Globus pallidus (tissue), 1 donor: ENCODE results near the gene PRPF18.

Experiments
- DNase-seq: peaks from one replicate; pipeline ENCODE4 v3.0.0-alpha.2; 2015; ENCODE audit warnings: low spot score

Gene PRPF18

DNA sequence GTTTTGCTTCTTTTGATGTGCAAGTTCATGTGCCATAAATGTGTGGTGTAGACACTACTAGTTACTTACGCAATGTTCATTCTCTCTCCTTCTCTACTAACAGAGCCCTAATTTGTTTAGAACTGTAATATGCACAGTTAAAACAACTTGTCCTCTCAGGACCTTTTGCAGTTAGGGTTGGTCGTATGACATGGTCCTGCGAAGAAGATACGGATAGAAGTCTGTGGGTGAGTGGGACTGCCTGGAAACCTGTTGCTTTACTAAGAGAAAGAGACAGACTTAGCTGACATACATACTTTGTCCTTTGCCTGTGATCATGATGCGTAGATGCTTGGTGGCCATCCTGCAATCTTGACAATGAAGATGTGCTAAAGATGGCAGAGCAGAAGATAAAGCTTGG, 51.1 kb downstream of the PRPF18 start:
- DNase-seq = no peak

DNA sequence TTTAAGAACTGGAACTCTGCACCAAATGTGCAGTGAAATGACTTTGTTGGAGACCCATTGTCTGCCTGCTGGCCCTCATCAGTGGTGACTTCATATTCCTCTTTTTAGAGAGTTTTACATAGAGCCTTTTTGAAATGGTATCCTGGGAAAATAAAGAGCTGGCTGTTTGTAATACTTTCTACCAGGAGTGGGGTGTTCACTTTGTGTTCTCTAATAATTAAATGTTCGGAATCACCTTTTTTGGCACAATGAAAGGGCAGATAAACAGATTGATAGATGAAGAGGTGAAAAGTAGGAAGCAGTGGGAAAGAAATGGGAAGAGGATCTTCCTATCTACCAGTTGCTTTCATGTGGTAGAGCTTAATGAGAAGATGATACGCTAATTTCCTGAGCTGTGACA, 55.5 kb downstream of the PRPF18 start:
- no peak for DNase-seq

DNA sequence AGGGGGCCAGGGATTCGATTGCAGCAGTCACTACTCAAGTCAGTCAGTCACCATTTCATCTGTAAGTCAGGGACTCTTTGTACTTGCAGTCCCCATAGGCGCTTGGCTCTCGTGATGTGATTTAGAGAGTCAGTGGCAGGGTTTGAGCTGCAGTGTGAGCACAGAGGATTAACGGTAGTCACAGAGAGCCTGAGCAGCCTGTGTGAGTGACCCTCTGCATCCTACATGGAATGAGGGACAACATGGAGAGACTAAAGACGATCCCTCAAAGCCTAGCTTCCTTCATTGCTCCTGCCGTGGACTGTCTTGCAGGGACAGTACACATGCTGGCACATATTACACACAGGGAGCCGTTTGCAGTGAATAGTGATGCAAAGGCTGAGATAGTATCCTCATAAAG, 56.3 kb downstream of the PRPF18 start:
- DNase-seq = no peak

DNA sequence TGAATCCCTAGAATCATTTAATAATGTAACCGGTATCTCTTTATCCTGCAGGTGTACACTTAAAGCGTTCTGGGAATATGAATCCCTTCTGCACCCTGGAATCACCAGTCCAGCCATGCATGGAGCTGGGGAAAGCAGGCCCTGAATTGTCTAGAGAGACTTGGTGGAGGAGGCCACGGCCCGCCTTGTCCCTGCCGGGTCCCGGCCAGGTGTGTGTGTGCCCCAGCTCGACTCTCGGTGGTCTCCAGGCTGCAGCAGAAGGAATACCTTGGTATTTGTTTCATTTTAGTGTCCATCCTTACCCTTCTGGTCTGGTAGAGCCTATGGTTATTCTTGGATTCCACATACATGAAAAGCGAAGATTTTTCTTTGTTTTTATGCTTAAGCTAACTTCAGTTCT, 58.1 kb downstream of the PRPF18 start:
- DNase-seq = no peak

DNA sequence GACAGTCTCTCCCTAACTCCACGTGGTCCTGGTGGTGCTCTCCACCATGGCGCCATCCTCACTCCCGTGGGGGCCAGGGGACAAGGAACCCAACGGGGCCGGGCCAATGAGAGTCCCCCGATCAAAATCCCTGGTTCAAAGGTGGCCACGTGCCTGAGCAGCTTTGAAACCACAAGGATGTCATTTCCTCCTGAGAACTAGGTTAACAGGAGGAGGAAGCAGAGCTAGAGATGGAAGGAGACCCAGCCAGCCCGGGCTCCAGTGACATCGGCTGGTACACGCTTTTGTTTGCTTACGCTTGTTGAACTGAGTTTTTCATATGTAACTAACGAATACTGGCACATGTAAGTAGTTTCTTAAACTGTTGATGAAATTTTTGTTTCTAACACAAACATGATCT, 61.7 kb downstream of the PRPF18 start:
- no peak for DNase-seq

DNA sequence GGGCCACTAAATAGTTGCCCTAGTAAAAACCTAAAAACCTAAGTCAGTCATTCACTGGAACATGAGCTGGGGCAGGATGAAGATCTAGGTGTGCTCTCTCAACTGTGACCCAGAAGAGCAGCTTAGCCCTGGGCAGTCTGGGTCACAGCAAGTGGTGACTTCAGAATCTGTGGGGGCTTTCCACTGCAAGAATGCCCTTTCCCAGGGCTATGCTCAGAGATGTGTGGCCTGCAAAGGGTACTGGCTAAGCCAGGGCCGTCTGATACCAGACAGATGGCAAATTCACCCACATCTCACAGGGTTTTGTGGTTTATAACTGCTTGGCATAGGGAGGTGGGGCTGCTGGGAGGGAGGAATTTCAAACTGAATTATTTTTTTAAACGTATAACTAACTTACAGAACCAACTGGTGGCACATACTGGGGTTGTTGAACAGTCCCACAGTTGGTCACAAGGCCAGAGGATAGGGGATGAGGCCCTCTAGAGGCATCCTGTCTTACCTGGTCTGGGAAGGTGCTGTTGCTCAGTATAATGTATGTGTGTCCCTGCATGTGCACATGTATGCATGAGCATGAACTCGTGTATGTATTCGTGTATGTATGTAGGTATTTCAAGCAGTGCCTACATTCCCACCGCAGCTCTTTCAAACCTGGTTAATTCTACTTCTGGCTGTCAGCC, 63.2 kb downstream of the PRPF18 start:
- no peak for DNase-seq

DNA sequence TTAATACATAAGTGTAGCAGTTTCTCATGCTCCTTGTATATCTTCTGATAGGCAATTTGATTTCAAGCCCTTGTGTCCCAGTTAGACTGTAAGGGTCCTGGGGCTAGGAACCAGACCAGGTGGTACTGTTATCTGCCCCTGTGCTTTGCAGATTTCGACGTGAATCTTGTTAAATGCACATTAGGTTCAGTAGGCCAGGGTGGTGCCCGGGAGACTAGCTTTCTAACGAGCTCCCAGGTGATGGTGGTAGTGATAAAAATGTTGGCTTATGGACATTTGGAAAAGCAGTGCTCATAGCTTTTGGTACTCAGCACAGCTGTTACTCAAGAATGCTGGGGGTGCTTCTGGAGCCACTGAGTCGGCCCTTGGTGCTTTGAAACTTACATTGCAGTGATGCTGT, 64.2 kb downstream of the PRPF18 start:
- no peak for DNase-seq

DNA sequence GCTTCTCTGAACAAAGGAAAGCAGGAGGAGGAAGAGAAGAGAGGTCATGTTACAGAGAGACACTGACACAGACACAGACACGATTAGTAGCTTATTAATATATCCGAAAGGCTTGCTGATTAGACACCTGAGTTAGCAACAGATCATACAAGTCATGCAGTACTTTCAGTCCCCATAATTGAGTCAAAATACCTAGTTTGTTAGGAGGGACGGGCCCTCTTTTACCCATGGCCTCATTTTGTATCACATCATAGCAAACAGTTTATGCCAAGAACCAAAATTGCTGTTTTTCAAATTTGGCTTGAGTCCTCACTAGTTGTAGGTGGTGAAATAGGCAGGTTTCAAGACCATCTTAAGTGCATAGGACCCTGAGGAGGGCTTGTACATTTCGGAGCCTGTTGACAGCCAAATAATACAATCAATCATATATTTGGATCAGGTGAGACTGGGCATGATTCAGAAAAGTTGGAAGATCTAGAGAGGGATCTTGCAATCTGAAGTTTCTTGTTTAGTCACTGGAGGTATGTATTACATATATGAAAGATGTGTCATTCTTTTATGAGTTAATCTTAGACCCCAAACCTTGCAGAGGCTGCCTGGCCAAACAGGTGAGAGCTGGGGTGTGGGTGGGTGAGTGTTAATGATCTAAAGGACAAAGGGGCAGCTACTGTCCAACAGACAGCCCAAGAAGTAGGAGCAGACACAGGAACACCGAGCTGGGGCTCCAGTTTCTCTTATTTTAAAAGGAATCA, 65.4 kb downstream of the PRPF18 start:
- no peak for DNase-seq

DNA sequence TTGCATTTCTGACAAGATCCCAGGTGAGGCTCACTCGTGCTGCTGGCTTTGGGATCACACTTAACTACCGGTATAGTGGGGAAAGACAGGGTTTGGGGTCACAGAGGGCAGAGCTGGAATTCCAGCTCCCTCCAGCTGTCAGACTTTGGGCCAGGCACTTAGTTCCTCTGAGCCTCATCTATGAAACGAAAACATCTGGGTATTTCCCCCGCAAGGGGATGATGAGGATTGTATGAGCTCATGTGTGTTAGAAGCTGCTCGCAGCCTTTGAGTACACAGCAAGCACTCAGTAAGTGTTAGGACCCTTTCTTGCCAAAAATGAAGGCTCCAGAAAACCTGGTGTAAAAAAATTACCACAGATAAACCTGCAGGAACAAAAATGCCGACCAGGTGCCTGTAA, 66.1 kb downstream of the PRPF18 start:
- no peak for DNase-seq

DNA sequence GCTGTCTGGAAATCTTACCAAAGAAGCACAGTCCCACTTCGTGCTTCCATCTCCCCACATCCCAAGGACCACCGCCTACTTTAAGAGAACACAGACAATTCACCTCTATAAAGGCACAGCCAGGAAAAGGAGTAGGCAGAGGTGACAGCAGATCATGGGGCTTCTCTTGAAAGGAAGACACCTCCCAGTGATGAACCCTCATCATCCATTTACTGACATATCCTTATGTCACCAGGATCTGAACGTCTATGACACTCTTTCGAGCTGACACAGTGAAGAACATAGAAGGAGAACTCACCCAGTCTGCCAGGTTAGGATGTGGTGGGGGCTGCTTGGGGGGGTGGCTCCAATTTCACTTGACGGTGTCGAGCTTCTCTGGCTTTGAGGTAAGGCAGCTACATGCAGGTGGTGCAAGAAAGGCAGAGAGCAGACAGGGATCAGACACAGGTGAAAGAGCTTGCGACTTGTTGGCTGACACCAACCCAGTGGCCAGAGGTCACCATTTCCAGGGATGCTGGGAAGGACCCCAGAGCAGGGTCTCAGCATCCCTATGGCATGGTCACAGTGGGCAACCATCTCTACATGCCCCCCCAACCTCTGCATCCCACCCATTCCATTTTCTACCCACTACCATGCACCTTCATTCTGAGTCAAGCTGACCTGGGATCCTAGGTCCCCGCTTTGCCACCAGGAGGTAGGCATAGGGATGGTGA, 67.5 kb downstream of the PRPF18 start:
- DNase-seq = no peak

DNA sequence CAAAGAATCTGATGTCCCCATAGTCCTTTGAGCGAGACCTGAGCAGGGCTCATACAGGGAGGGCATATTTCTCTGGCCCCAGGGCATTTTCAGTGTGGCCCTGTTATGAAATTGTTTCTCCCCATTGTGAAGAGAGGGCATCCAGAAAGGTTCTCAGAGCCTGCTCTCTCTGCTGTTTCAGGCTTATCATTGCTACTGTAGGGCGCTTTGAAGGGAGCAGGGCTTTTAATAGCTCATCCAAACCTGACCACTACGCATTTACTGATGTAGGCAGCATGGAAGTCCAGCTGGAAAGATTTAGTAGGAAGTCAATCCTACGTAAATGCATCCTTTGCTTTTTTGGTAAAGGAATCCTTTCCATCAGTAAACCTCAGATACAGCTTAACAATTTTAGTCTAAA, 68.1 kb downstream of the PRPF18 start:
- no peak for DNase-seq

DNA sequence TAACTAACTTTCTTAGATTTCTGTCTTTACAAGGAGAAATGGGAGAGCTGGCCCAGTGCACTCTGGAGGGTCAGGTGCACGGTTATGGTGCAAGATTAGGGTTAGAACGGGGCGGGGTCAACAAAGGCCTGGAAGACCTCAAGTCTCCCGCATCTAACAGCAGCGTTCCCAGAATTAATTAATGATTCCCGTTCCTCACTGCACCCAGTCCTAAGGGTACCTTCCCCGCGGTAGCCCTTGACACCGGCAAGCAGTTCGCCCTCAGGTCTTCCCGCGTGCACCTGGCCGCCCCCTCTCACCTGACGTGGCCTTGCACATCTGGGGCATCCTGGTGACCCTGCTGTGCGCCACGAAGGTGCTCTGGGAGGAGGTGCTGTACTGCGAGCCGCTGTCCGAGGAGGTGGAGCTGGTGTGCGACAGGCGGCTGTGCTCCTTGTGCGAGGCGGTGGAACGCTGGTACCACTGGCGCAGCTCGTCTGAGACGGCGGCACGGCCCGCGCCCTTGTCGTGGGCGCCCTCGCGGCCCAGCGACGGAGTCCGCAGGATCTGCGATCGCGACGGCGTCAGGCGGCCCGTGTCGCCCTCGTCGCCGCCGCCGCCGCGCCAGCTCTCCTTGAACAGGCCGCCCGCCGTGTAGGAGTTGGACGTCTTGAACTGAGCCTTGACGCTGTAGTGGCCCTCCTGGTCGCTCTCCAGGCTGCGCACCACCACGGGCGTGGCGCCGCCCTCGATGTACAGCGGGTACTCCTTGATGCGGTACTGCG, 69.8 kb downstream of the PRPF18 start:
- no peak for DNase-seq

DNA sequence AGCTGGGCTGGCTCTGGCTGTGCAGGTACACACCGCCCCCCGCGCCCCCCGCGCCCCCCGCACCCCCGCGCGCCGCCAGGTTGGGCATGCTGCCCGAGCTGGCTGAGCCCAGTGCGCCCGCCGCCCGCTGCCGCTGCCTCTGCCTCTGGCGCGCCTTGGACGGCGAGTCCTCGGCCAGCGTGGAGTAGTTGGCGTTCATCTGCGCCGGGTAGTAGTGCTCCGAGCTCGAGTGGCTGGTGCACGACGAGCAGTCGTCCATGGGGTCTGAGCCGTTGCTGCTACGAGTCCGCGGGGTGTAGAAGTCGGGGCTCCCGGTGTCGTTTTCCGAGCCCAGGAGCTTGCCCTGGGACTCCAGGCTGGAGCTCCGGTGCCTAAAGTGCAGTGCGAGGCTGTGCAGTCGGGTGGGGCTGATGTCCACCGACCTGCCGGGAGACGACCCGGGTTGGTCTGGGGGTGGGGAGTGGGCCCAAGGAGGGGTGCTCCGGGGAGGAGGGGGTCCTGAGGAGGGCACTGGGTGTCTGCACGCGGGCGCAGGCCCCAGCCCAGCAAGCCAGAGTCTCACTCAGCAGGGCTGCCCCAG, 70.4 kb downstream of the PRPF18 start:
- no peak for DNase-seq

DNA sequence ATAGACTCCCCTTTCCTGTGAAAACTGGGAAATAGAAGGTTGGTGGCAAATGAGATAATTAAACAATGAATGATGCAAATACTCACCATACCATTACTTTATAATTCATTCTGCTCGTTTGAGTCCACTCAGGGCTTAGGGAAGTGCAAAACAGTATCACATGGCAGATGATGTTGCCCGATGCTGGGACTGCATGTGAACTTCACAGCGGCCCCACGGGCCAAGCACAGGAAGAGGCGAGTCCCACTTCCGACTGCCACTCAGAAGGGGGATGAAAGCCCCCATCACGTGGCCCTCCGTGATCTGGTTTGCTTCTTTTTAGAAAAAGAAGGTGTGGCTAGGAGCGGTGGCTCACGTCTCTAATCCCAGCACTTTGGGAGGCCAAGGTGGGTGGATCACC, 71.5 kb downstream of the PRPF18 start:
- peak; percentile 11 for DNase-seq

DNA sequence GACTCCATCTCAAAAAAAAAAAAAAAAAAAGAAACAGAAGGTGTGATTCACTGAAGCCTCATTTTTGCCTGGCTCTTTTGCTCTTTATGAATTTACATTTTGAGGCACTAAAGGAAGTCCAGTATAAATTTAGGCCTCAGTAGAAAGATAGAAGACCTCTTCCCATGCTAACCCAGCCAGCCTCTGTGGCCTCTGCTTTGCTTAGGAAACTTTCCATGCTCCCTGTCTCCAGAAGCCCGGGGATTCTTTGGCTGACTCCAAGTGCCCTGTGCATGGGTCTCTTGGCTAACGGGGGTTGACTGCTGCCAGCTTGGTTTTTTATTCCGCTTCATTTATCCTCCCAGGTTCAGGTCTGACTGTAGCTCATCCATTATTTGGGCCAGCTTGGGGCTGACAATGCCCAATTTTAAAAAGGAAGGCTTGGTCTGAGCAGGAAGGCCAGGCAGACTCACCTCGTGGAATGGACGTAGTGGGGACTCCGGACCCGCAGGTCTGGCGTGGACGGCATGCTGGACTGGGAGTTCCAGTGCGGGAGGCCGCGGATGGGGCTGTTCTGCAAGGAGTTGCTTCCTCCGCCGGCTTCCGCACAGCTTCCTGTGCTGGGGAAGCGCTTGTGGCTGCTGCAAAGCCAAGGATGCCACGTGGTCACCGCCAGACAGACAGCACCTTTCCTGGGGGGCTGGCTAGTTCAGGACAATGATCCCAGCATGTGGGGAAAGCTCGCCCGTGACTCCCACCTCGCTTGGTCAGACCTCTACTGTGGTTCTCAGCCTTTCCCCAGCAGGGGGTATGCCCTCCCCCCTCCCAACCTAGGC, 72.3 kb downstream of the PRPF18 start:
- peak; percentile 51 for DNase-seq

DNA sequence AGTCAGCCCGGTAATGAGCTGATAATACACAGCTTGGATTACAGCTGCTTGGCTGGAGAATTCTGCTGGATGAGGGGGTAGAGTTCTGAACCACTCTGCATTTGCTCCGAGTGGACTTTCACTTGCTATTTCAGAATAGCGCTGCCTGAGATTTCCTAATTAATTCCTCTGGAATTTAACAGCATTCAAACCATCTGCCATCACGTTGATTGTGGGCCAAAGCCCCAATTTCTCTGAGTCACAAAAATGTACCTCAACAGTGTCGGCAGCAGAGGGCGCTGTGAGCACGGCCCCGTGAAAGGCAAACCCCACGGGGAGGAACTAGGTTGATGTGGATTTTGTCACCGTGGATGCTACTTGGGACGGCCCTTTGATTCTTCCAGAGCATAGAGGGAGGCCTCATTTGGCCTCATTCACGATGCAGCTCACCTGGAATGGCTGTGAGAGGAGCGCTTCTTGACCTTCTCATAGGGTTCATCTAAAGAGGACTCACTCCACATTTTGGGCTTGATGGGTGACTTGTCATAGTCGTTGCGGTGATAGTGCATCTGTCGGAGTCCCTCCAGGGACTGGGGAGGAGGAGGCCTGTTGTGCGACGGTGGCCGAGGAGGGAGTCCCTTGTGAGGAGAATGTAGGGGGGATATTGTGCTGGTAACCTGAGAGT, 73.3 kb downstream of the PRPF18 start:
- DNase-seq = peak; percentile 64

DNA sequence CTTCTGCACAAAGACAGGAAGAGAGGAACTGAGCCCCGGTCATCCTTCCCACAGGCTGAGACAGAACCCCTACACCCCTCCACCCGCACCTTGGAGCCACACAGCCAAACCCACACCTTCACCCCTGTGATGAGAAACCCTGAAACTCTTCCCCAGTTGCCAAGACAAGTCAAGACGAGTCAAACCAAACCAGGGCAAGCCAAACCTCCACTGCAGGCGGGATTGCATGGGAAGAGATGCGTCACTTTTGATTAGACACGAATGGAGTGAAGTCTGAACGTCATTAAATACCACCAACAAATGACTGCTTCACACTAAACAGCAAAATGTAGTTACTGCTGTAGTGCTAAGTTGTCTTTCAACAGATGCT, 73.8 kb downstream of the PRPF18 start:
- no peak for DNase-seq

DNA sequence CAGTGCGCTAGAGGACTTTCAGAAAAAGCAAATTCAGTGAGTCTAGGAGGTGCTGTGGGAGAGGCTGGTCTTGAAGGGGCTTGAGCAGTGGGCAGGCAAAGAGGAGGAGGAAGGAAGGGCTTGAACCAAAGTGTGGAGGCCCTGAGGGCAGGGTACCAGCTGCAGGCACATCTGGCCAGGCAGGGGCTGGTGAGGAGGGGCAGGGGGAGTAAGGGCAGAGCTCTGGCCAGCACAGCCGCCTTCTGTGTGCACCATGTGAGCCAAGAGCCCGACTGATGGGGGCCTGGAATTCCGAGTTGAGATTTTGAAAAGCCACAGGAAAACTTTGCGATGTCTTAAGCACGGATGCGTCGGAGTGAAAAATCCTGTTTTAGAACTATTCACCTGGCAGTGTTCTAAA, 74.5 kb downstream of the PRPF18 start:
- no peak for DNase-seq

DNA sequence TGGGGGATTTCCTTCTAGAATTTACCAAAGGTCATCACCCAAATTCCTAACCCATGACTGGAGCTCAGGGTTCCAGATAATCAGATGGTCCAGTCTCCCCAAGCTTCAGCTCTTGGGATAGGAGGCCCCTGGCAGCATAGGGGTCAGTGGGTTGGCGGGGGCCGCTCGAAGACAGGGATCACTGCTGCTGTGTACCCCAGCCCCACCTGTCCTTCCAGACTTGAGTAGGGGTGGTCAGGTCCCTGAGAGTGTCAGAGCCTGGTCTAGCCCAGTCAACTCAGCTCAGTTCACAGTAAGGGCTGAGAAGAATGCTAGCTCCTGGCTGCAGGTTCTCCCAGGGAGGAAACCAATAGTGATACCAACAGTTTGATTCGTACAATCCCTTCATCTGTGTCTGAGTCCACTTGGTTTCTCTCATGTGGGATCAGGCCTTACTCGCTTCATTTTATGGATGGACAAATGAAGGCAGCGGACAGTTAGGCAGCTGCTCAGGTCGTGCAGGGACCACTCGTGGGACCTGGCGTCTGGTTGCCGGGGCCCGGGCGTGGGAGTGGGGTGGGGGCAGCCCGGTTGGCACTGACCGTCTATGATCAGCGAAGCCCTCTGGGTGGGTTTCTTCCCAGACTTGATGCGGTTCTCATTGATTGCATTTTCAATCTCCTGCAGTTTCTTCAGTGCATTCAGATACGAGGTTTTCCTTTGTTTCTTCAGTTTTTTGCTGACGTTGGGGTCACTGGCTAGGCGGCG, 78.9 kb downstream of the PRPF18 start:
- no peak for DNase-seq

DNA sequence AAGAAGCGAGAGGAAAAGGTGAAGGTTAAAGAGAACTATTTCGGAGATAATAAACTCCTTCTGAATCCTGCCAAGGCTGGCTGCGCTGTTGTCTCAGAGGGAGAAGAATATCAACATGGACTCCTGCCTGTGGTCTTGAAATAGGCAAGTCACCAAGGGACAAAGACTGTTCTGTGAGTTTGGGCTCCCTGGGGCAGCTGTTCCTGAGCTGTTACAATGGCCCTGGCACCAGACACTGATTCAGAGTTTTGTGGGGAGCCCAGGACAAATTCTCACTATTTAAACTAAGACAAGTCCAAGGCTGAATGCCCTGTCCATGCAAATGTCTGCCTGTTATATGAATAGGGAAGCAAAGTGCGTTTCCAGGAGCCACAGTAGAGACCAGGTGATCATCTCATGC, 81.4 kb downstream of the PRPF18 start:
- peak; percentile 64 for DNase-seq
